ENCODE data around the gene POFUT2. TPM values are rescaled to one million over a fixed set of nuclear protein-coding genes. Genes with fewer than 3 reads are reported as not detected.

The POFUT2 gene
- total RNA-seq, 2 experiments from 2014 or later, result 11.7 to 12.4 TPM

DNA sequence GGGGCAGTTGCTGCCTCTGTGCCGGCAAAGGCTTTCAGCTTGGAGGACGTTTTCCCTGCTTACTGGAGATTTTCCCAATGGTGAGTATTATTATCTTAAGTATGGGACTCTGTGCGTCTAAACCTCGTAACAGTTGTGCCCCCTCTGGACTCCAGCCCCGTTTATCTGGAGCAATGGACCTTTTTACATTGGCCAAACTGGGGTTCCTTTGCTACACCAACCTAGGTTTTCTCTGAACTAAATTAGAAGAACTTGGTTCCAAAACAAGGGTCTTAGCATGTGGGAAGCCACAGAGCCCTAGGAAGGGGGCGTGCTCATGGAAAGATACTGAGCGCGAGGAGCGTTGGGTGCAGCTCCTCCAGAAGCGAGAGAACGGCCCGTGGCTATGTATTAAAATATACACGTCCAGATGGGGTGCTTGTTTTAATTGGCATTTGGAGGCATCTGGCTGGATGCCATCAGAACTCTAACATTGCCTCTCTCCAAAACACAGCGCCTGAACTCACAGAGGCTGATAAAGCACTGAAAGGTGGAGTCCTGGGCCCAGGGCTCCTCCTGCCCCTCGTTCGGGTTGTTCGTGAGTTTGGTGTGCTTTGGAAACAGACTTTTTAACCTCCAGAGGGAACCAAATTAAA is 28.4 kb downstream of the POFUT2 start:
- ChIA-PET POLR2A (no interaction called here), CTCF (interaction anchor here (1.5 kb wide), 1 partner anchor 26 kb away, joined by 4 read pairs; no protein-coding TSS in a partner anchor)
- intact Hi-C loops (cut with micrococcal nuclease), result no loop called here
- Mint-ChIP-seq H3K27me3 (peaks cover 6% of the 10 kb centered on the region), H3K27ac (no peak overlapping the region), H3K4me3 (no peak overlapping the region), H3K36me3 (ENCODE audit: low read depth) (no peaks in the 10 kb centered on the region), H3K4me1 (ENCODE audit: low read depth) (peaks cover 20% of the 10 kb centered on the region), H3K9me3 (no peaks in the 10 kb centered on the region)
- DNase-seq, result no peak
- ATAC-seq, result no peak
- TF ChIP-seq, protein P1, sequence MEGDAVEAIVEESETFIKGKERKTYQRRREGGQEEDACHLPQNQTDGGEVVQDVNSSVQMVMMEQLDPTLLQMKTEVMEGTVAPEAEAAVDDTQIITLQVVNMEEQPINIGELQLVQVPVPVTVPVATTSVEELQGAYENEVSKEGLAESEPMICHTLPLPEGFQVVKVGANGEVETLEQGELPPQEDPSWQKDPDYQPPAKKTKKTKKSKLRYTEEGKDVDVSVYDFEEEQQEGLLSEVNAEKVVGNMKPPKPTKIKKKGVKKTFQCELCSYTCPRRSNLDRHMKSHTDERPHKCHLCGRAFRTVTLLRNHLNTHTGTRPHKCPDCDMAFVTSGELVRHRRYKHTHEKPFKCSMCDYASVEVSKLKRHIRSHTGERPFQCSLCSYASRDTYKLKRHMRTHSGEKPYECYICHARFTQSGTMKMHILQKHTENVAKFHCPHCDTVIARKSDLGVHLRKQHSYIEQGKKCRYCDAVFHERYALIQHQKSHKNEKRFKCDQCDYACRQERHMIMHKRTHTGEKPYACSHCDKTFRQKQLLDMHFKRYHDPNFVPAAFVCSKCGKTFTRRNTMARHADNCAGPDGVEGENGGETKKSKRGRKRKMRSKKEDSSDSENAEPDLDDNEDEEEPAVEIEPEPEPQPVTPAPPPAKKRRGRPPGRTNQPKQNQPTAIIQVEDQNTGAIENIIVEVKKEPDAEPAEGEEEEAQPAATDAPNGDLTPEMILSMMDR (IDR thresholded peaks at IDR 0.05), result no peak

DNA sequence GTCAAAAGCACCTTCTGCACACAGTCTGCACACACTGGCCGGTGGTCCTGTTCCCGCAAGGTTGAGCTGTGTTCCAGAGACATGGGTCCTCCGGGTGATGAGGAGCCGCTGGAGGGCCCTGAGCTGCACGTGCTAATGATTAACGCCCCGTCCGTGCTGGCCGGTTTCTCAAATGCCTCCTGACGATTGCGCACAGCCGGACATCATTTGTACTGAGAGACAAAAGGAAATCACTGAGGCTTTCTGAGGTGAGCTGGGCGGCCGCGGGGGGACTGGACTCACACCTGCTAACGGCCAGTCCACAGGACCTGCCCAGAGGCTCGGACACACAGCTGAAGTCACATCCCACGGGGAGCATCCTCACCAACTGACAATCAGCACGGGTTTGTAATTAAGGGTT is 29.2 kb downstream of the POFUT2 start:
- TF ChIP-seq, protein P1 (IDR thresholded peaks at IDR 0.05), result no peak
- Mint-ChIP-seq H3K4me3 (no peak overlapping the region), H3K9me3 (no peaks in the 10 kb centered on the region), H3K27me3 (peaks cover 6% of the 10 kb centered on the region), H3K27ac (no peak overlapping the region), H3K36me3 (ENCODE audit: low read depth) (no peaks in the 10 kb centered on the region), H3K4me1 (ENCODE audit: low read depth) (peaks cover 20% of the 10 kb centered on the region)
- CTCF ChIA-PET, result interaction anchor here (0.8 to 1.5 kb wide), 2 partner anchors 25 to 181 kb away, joined by 3 to 4 read pairs; no protein-coding TSS in a partner anchor
- DNase-seq (no peak), ATAC-seq (no peak)
- POLR2A ChIA-PET, result no interaction called here
- intact Hi-C loops (cut with micrococcal nuclease), result no loop called here

GRCh38 chr21:45257673-45258341 is 29.9 kb downstream of the POFUT2 start:
- CTCF ChIA-PET, result interaction anchor here (0.8 kb wide), 1 partner anchor 182 kb away, joined by 3 read pairs; no protein-coding TSS in a partner anchor

DNA sequence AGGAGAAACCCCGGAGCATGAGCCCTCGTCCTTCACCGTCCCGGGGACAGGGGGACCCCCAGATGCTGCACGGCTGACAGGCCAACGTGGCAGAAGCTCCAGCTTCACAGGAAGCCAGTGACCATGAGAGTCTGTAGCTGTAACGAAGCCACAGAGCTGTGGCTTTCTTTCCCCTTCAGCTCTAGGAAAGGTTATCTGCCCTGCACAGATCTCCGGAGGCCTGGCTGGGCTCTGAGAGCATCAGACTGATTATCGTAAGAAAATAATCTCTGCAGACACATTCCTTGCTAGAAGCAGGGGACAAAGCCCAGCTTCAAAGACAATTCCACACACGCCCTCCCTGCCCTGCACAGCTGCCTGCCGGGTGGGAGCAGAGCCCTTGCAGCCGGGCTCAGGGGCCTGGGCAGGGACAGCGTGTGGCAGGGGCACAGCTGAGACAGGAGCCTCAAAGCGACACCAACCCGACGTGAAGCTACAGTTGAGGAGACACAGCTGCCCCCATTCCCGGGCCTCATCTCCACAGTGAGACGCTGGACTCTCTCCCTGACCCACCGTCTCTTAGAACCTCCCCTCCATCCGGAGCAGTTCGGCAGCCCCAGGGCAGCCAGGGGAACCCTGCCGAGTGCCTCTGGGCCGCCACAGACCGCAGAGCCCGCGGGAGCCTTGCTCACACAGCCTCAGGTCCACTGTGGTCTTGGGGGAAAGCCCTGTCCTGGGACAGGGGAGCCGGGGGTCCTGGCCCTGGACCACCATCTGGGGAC is 30.6 kb downstream of the POFUT2 start:
- H3K27me3 Mint-ChIP-seq, result peaks cover 6% of the 10 kb centered on the region
- DNase-seq (peak; percentile 49), ATAC-seq (peak; percentile 68)
- H3K36me3 Mint-ChIP-seq (ENCODE audit: low read depth), result no peaks in the 10 kb centered on the region
- H3K4me3 Mint-ChIP-seq, result no peak overlapping the region
- intact Hi-C loops (cut with micrococcal nuclease), result no loop called here
- POLR2A ChIA-PET, result interaction anchor here (0.6 to 1.3 kb wide), 3 partner anchors 9 to 147 kb away, joined by 3 read pairs; no protein-coding TSS in a partner anchor
- no peaks in the 10 kb centered on the region for H3K9me3 Mint-ChIP-seq
- TF ChIP-seq, protein P1 (IDR thresholded peaks at IDR 0.05), result no peak
- peaks cover 20% of the 10 kb centered on the region for H3K4me1 Mint-ChIP-seq (ENCODE audit: low read depth)
- CTCF ChIA-PET, result no interaction called here
- no peak overlapping the region for H3K27ac Mint-ChIP-seq

More at GRCh38 chr21:45257673-45258341, 29.9 kb downstream of the POFUT2 start:
- ATAC-seq, result no peak
- TF ChIP-seq, protein P1 (IDR thresholded peaks at IDR 0.05), result no peak
- POLR2A ChIA-PET, result interaction anchor here (1.3 kb wide), 1 partner anchor 10 kb away, joined by 3 read pairs; no protein-coding TSS in a partner anchor
- peaks cover 6% of the 10 kb centered on the region for H3K27me3 Mint-ChIP-seq
- H3K36me3 Mint-ChIP-seq (ENCODE audit: low read depth), result no peaks in the 10 kb centered on the region
- no peak overlapping the region for H3K27ac Mint-ChIP-seq
- peaks cover 20% of the 10 kb centered on the region for H3K4me1 Mint-ChIP-seq (ENCODE audit: low read depth)
- intact Hi-C loops (cut with micrococcal nuclease), result no loop called here
- no peaks in the 10 kb centered on the region for H3K9me3 Mint-ChIP-seq
- H3K4me3 Mint-ChIP-seq, result no peak overlapping the region
- DNase-seq, result no peak
